GM19239 (cell line): Measurements from ENCODE around the gene ELL.
A peak's percentile ranks its signal among the peaks of the same experiment; 100 is the strongest.
"Not testable (repeated sequence)": the region's sequence is repeated elsewhere in the genome, so short reads cannot be mapped to it uniquely, and the experiment has no call there.

Experiments used
- DNase-seq: peaks from one replicate; pipeline ENCODE4 v3.0.0; 2011; ENCODE audit warnings: low spot score; ENCODE audit not compliant: insufficient read length
- FAIRE-seq: peaks from 2 replicates; lab custom pipeline; 2011; peaks lifted over from hg19 to GRCh38; lab: Jason Lieb, UNC

ELL gene

DNA sequence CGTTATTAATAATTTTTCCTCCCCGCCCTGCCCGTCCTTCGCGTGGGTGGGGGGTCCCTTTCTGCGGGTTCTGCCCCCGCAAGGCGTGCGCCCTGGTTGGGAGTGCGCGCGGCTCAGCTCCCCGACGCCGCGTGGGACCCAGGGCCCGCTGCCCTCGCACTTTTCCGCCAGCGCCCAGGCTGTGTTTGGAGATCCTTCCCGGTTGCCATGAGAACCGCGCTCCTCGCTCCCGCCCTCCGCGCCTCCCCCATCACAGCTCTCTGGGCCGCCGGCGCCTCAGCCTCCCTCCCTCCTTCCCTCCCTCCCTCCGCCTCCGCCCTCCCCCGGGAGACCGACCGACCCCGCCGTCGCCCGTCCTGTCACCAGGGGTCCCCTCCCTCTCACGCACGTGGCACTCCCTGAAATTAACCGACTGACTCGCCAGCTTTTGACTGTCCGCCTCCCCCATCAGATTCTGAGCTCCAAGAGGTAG, 105.1 kb downstream of the ELL start:
- no peak for FAIRE-seq
- DNase-seq = no peak

- FAIRE-seq (peak; percentile 11), DNase-seq (no peak)
Measured at GRCh38 chr19:18415178-18415867, 106.5 kb downstream of the ELL start.

DNA sequence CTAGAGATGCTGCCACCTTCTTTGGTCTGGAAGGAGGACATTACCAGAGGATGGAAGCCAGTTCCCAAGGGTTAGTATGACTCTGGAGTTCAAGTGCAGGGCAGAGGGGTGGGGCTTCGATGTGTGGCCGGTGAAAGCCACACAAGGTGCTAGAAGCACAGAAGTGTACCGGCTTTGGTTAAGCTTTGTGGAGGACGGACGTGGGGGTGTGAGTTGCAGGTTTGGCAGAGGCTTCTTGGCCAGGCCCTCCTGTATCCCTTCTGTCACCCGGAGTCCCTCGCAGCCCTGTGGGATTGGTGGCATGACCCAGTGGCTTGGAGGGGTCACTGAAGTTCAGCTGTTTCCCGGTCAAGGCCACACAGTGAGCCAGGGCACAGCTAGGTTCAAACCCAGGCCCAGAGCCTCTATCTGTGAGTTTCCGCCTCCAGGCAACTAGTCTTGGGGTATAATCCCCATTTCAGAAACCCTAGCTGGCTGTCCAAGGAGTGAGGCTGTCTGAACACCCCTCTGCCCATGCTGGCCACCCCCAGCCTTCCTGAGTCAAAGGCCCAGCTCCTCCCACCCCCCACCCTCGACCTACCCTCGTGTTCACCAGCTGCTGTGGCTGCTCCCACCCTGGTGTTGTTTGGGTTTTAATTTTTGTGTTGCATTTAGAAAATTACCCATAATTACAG, 107.2 kb downstream of the ELL start:
- FAIRE-seq (peak; percentile 80), DNase-seq (no peak)

DNA sequence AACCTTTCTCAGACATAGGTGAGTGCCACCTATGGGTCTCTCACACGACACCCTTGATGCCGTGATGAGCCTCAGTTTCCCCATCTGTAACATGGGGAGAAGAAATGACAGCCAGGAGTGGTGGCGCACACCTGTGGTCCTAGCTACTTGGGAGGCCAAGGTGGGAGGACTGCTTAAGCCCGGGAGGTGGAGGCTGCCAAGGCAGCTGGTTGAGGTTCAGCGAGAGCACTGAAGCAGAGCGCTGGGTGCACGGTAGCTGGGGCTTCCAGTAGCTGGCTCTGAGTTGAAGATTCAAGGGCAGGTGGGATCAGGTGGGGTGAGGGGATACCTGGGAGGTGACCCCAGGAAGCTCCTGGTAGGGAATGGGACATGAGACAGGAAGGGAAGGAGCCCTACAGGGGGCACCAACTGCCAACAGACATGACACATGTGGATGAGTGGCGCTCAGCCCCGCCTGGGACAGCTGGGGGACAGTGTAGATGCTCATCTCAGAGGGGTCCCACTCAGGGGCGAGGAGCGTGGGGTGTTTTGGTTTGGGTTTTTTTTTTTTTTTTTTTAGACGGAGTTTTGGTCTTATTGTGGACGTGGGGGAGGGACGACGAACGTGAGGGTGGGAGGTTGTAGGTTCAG, 109.1 kb downstream of the ELL start:
- FAIRE-seq = no peak
- no peak for DNase-seq

GRCh38 chr19:18408053-18408476, 113.8 kb downstream of the ELL start:
- FAIRE-seq = peak; percentile 81
- no peak for DNase-seq

DNA sequence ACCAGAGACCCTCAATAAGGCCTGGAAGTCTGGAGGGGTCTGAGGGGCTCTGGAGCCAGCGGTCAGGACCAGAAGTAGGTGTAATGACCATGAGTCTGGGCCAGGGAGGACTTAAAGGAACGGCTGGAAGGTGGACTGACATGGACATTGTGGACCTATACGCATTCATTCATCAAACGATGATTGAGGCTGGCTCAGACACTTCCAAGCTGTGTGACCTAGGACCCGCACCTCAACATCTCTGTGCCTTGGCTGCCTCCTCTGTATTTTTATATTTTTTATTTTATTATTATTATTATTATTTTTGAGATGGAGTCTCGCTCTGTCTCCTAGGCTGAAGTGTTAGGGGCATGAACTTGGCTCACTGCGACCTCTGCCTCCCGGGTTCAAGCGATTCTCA, 115.1 kb downstream of the ELL start:
- DNase-seq (no peak), FAIRE-seq (no peak)

DNA sequence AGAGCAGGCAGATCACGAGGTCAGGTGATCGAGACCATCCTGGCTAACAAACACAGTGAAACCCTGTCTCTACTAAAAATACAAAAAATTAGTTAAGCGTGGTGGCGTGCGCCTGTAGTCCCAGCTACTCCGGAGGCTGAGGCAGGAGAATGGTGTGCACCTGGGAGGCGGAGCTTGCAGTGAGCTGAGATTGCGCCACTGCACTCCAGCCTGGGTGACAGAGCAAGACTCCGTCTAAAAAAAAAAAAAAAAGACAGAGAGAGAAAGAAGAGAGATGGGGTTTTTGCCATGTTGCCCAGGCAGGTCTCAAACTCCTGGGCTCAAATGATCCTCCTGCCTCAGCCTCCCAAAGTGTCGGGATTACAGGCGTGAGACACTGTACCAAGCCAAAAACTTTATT, 116.1 kb downstream of the ELL start:
- not testable (repeated sequence) for DNase-seq, FAIRE-seq

GRCh38 chr19:18402455-18403248, 119.2 kb downstream of the ELL start:
- not testable (repeated sequence) for FAIRE-seq, DNase-seq

DNA sequence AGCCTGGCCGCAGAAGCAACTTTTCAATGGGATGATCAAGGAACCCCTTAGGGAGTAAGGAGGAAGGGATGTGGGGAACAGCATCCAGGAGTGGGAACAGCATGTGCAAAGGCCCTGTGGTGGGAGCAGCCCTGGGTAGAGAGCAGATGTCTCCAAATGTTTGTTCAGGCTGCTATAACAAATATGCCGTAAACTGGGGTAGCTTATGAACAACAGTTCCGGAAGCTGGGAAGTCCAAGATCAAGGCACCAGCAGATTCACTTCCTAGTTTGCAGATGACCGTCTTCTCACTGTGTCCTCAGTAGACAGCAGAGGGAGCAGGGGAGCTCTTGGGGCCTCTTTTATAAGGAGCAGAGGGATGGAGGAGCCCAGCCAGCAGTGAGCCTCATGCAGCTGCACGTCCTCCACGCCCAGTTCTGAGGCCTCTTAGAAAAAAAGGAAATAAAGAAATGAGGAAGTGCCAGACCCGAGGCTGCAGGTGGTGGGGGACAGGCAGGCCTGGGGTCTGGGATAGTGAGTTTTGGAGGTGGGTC, 120.2 kb downstream of the ELL start:
- FAIRE-seq (peak; percentile 51), DNase-seq (no peak)

DNA sequence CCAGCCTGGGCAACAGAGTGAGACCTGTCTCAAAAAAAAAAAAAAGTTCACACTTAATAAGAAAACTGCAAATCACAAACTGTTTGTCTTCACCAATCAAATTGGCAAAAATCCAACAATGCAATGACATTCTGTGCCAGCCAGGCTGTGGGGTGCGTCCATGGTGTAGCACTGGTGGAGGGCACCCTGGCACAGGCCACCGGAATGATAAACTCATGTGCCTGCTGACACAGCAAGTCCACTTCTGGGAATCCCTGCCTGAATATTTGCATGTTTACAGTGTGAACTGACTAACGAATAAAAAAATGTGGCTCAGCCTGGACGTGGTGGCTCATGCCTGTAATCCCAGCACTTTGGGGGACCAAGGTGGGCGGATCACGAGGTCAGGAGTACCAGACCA, 122.9 kb downstream of the ELL start:
- FAIRE-seq (no peak), DNase-seq (no peak)

- FAIRE-seq (no peak), DNase-seq (no peak)
Measured at GRCh38 chr19:18397242-18398202, 124.3 kb downstream of the ELL start, which contains the start of gene LRRC25. Gene LRRC25, minus strand, starts transcription at chr19:18397622. Its CDS starts 659 bp downstream, at chr19:18396963.

DNA sequence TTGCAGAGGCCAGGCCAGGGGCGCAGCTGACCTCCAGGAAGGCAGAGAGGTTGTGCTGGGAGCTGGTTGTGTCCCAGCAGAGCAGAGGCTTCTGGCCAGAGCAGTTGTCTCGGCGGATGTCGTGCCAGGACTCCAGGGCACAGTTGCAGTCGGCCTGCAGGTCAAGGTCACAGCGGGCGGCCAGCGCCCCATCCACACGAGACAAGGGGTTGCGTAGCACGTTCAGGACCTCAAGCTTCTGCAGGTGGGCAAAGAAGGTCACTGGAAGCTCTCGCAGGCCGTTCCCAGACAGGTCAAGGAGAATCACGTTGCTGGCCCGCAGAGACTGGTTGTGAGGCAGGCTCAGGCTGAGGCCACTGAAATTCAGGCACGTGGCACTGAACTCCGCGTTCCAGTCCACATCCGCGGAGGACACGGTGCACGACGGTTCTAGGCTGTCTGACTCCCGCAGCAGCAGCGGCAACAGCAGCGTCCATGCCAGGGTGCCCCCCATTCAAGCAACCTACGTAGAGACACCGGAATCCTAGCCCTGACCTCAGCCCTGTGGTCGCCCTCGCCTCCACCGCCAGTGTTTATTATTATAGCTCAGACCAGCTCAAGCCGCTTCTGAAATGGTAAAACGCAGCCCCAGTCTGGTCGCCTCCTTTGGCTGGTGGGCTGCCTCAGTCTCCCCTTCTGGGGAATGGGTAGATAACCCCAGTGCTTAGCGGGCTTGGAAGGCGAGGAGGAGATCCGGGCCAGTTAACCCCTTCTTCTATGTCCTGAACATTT, 125.2 kb downstream of the ELL start:
- no peak for DNase-seq
- FAIRE-seq = no peak

GRCh38 chr19:18393836-18394235, 128.0 kb downstream of the ELL start:
- peak; percentile 48 for FAIRE-seq
- DNase-seq = no peak

DNA sequence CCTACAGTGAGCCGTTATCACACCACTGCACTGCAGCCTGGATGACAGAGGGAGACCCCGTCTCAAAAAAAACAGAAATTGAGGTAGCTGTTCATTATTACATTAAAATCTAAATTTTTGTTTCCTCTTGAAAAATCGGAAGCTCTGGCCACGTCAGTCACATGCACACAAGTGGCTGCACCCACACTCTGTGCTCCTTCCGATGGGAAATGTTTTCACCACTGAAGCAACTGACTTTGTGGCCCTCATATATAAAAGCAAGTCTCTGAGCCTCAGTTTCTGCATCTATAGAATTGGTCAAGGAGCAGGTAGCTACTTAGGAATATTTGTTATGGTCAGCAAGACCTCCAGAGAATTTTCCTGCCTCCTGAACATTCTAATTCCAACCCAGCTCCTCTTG, 128.9 kb downstream of the ELL start:
- FAIRE-seq (no peak), DNase-seq (no peak)
